H9 (cell line): ENCODE data around the gene GYPB. TPM values are rescaled to one million over a fixed set of nuclear protein-coding genes. Genes with fewer than 3 reads are reported as not detected.
"Not testable (repeated sequence)": the region's sequence is repeated elsewhere in the genome, so short reads cannot be mapped to it uniquely, and the experiment has no call there.

ENCODE experiments used
- DNase-seq: peaks from one replicate; pipeline ENCODE4 v3.0.0-alpha.2; 2017
- H2AFZ ChIP-seq: one replicate; pipeline ENCODE4 v1.6.1; 2013; ENCODE audit warnings: mild to moderate bottlenecking, low read length, control low read depth, moderate library complexity
- H2AK5ac ChIP-seq: 2 replicates; pipeline ENCODE4 v1.6.1; 2013; ENCODE audit warnings: low read length, control low read depth, mixed read lengths; ENCODE audit not compliant: insufficient read length
- H2BK120ac ChIP-seq: one replicate; pipeline ENCODE4 v1.6.1; 2013; ENCODE audit warnings: low read depth, mild to moderate bottlenecking, low read length, control low read depth, inconsistent platforms; ENCODE audit not compliant: poor library complexity, severe bottlenecking
- H2BK12ac ChIP-seq: 2 replicates; pipeline ENCODE4 v1.6.1; 2013; ENCODE audit warnings: low read length, control low read depth, mixed read lengths, low read depth; ENCODE audit not compliant: insufficient read length
- H2BK15ac ChIP-seq: 2 replicates; pipeline ENCODE4 v1.6.1; 2013; ENCODE audit warnings: low read depth, low read length, control low read depth
- H2BK20ac ChIP-seq: one replicate; pipeline ENCODE4 v1.6.1; 2013; ENCODE audit warnings: low read depth, mild to moderate bottlenecking, low read length, control low read depth, inconsistent platforms; ENCODE audit not compliant: poor library complexity, severe bottlenecking
- H2BK5ac ChIP-seq: 2 replicates; pipeline ENCODE4 v1.6.1; 2013; ENCODE audit warnings: low read length, control low read depth, mixed read lengths; ENCODE audit not compliant: insufficient read length
- H3K14ac ChIP-seq: 2 replicates; pipeline ENCODE4 v1.6.1; 2013; ENCODE audit warnings: low read length, control low read depth; ENCODE audit not compliant: insufficient read depth
- H3K18ac ChIP-seq: 2 replicates; pipeline ENCODE4 v1.6.1; 2013; ENCODE audit warnings: low read depth, mild to moderate bottlenecking, mixed read lengths, low read length, control low read depth; ENCODE audit not compliant: insufficient read length
- H3K23ac ChIP-seq: 2 replicates; pipeline ENCODE4 v1.6.1; 2013; ENCODE audit warnings: low read length, control low read depth, mixed read lengths, low read depth; ENCODE audit not compliant: insufficient read length
- H3K23me2 ChIP-seq: 2 replicates; pipeline ENCODE4 v1.6.1; 2013; ENCODE audit warnings: low read depth, mild to moderate bottlenecking, mixed read lengths, low read length, control low read depth; ENCODE audit not compliant: insufficient read length, poor library complexity, severe bottlenecking
- H3K27ac ChIP-seq: 2 replicates; pipeline ENCODE4 v1.5.1; 2013; ENCODE audit warnings: low read length, control low read depth, mixed read lengths, low read depth; ENCODE audit not compliant: insufficient read length
- H3K27me3 ChIP-seq: 2 replicates; pipeline ENCODE4 v1.6.1; 2013; ENCODE audit warnings: low read length, control low read depth, inconsistent platforms; ENCODE audit not compliant: insufficient read depth
- H3K4ac ChIP-seq: 2 replicates; pipeline ENCODE4 v1.6.1; 2013; ENCODE audit warnings: low read depth, mild to moderate bottlenecking, control low read depth, inconsistent platforms, low read length, moderate library complexity
- H3K4me1 ChIP-seq: 2 replicates; pipeline ENCODE4 v1.6.1; 2013; ENCODE audit warnings: low read length, control low read depth, inconsistent platforms; ENCODE audit not compliant: insufficient read depth
- H3K4me2 ChIP-seq: 2 replicates; pipeline ENCODE4 v1.6.1; 2013; ENCODE audit warnings: low read length, control low read depth, mixed read lengths; ENCODE audit not compliant: insufficient read length, insufficient read depth
- H3K56ac ChIP-seq: 2 replicates; pipeline ENCODE4 v1.6.1; 2013; ENCODE audit warnings: low read depth, mild to moderate bottlenecking, mixed read lengths, low read length, control low read depth; ENCODE audit not compliant: insufficient read length
- H3K79me1 ChIP-seq: 2 replicates; pipeline ENCODE4 v1.6.1; 2013; ENCODE audit warnings: low read depth, mild to moderate bottlenecking, moderate library complexity, low read length, control low read depth, inconsistent platforms; ENCODE audit not compliant: insufficient read depth, poor library complexity, severe bottlenecking
- H3K79me2 ChIP-seq: 2 replicates; pipeline ENCODE4 v1.6.1; 2013; ENCODE audit warnings: low read length, control low read depth, inconsistent platforms; ENCODE audit not compliant: insufficient read depth
- H3K9ac ChIP-seq: 2 replicates; pipeline ENCODE4 v1.6.1; 2013; ENCODE audit warnings: low read length, control low read depth, mixed read lengths; ENCODE audit not compliant: insufficient read length; ENCODE audit errors: extremely low read depth
- H3K9me3 ChIP-seq: one replicate; pipeline ENCODE4 v1.6.1; 2013; ENCODE audit warnings: low read depth, low read length, inconsistent platforms; ENCODE audit not compliant: control insufficient read depth
- H3T11ph ChIP-seq: one replicate; pipeline ENCODE4 v1.6.1; 2013; ENCODE audit warnings: mild to moderate bottlenecking, low read length, control low read depth, inconsistent platforms
- H4K20me1 ChIP-seq: one replicate; pipeline ENCODE4 v1.6.1; 2013; ENCODE audit not compliant: control insufficient read depth, insufficient read length, insufficient read depth
- H4K5ac ChIP-seq: 2 replicates; pipeline ENCODE4 v1.6.1; 2013; ENCODE audit warnings: low read depth, mild to moderate bottlenecking, mixed read lengths, low read length, control low read depth; ENCODE audit not compliant: insufficient read length
- H4K8ac ChIP-seq: replicated peaks from 2 replicates; pipeline ENCODE4 v1.6.1; 2013; ENCODE audit warnings: low read length, control low read depth, mixed read lengths, low read depth; ENCODE audit not compliant: insufficient read length
- H4K91ac ChIP-seq: 2 replicates; pipeline ENCODE4 v1.6.1; 2013; ENCODE audit warnings: low read depth, mild to moderate bottlenecking, moderate library complexity, mixed read lengths, low read length, control low read depth; ENCODE audit not compliant: insufficient read length
- H3K27ac Mint-ChIP-seq, 3 experiments: 2 replicates in 2 of 3; 3 replicates in 1 of 3; pipeline ENCODE4 v1.8.0; 2020 to 2021; ENCODE audit warnings: mixed read lengths in 3 of 3, mild to moderate bottlenecking in 1 of 3, moderate library complexity in 1 of 3
- H3K27me3 Mint-ChIP-seq: 2 replicates; pipeline ENCODE4 v1.8.0; 2021; ENCODE audit warnings: low read depth, mild to moderate bottlenecking, moderate library complexity, mixed read lengths
- H3K36me3 Mint-ChIP-seq, 3 experiments: 2 replicates in 2 of 3; 3 replicates in 1 of 3; pipeline ENCODE4 v1.8.0; 2020 to 2021; ENCODE audit warnings: low read depth in 3 of 3, mixed read lengths in 3 of 3; ENCODE audit not compliant: insufficient read depth in 1 of 3
- H3K4me1 Mint-ChIP-seq, 2 experiments: 2 replicates each; pipeline ENCODE4 v1.8.0; 2020; ENCODE audit warnings: mixed read lengths in 2 of 2
- H3K4me3 Mint-ChIP-seq, 2 experiments: 2 replicates in 1 of 2; 3 replicates in 1 of 2; pipeline ENCODE4 v1.8.0; 2020 to 2021; ENCODE audit warnings: mild to moderate bottlenecking in 2 of 2, mixed read lengths in 2 of 2, moderate library complexity in 1 of 2
- H3K9me3 Mint-ChIP-seq, 2 experiments: 2 replicates in 1 of 2; 3 replicates in 1 of 2; pipeline ENCODE4 v1.8.0; 2020; ENCODE audit warnings: mild to moderate bottlenecking in 2 of 2, mixed read lengths in 2 of 2, moderate library complexity in 1 of 2
- WGBS: extraction: QIAGEN DNeasy Blood & Tissue Kit; methylation state at CpG from one replicate; pipeline ENCODE4 v1.1.7; 2013; ENCODE audit warnings: missing lambda C conversion rate, low lambda C conversion rate, mixed read lengths; ENCODE audit not compliant: insufficient read length; ENCODE audit errors: extremely low coverage; 5-methylcytosine and 5-hydroxymethylcytosine counted together
- total RNA-seq: library from RNA; stranded (reverse); gene quantifications from 2 replicates; pipeline ENCODE4 v1.2.1, GENCODE V29; 2021

GYPB gene
- total RNA-seq, 1 experiment from 2014 or later, result not detected

- not testable (repeated sequence) for H3K56ac ChIP-seq, H3K27me3 Mint-ChIP-seq, H3K4ac ChIP-seq, H3K4me3 Mint-ChIP-seq, H3K79me1 ChIP-seq, DNase-seq, H3K4me2 ChIP-seq, H2BK20ac ChIP-seq, H3K9ac ChIP-seq, H2BK15ac ChIP-seq, H4K91ac ChIP-seq, H2BK12ac ChIP-seq, H4K8ac ChIP-seq, H3K18ac ChIP-seq, H3K23ac ChIP-seq, H3K27ac Mint-ChIP-seq, H2AK5ac ChIP-seq, H3K9me3 ChIP-seq, H3K79me2 ChIP-seq, H4K5ac ChIP-seq, H2BK120ac ChIP-seq, H3K36me3 Mint-ChIP-seq, H2BK5ac ChIP-seq, H3T11ph ChIP-seq, H3K27ac ChIP-seq, H3K14ac ChIP-seq, H3K4me1 Mint-ChIP-seq, H3K23me2 ChIP-seq, H3K9me3 Mint-ChIP-seq, H3K27me3 ChIP-seq, H2AFZ ChIP-seq, H3K4me1 ChIP-seq, H4K20me1 ChIP-seq
- no CpG with 5 or more reads among the region's 1 CpG for WGBS
Observed at GRCh38 chr4:144007960-144008359, 11.2 kb downstream of the GYPB start.

GRCh38 chr4:144006200-144006803, 12.9 kb downstream of the GYPB start:
- not testable (repeated sequence) for H3K14ac ChIP-seq, H4K5ac ChIP-seq, H3K23me2 ChIP-seq, H3K79me1 ChIP-seq, H3T11ph ChIP-seq, H4K8ac ChIP-seq, H3K36me3 Mint-ChIP-seq, DNase-seq, H2BK15ac ChIP-seq, H3K4me1 ChIP-seq, H3K4me1 Mint-ChIP-seq, H3K23ac ChIP-seq, H3K9me3 ChIP-seq, H2BK120ac ChIP-seq, H2BK12ac ChIP-seq, H4K91ac ChIP-seq, H2BK5ac ChIP-seq, H3K56ac ChIP-seq, H3K18ac ChIP-seq, H3K4me3 Mint-ChIP-seq, H3K79me2 ChIP-seq, H2BK20ac ChIP-seq, H3K27me3 ChIP-seq, H3K9ac ChIP-seq, H3K4me2 ChIP-seq, H3K4ac ChIP-seq, H2AK5ac ChIP-seq, H2AFZ ChIP-seq, H4K20me1 ChIP-seq, H3K27ac ChIP-seq, H3K9me3 Mint-ChIP-seq, H3K27me3 Mint-ChIP-seq
- no CpG with 5 or more reads among the region's 2 CpGs for WGBS
- H3K27ac Mint-ChIP-seq, result peak overlapping the region in 1 of 3 experiments; percentile 32; a peak in 1 of 7 replicates
